ENCODE data around the gene TCF15. TPM values are rescaled to one million over a fixed set of nuclear protein-coding genes. Genes with fewer than 3 reads are reported as not detected.

The TCF15 gene
- total and polyA plus RNA-seq, 10 donors = 0.06 to 0.22 (median 0.21) TPM; not detected in 7

DNA sequence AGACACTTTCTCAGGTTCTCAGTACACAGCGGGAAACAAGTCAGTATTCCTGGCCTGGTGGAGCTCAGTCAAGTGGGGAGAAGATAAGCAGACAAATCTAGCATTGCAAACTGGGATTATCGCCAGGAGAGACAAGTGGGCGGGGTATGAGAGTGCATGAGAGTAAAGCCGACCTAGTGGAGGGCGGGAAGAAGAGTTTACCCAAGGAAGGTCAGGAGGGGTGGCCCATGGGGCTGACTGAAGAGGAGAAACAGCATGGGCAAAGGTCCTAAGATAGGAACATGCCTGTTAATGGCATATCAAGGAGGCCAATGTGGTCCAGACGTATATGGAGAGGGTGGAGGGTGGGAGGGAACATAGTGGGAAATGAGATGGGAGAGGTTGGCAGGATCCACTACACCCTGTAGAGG, 54.1 kb downstream of the TCF15 start:
- H3K4me3 ChIP-seq = no peak overlapping the region
- no peaks in the 10 kb centered on the region for H3K4me1 ChIP-seq
- no peaks in the 10 kb centered on the region for H3K36me3 ChIP-seq
- 58 to 68% (median 64%) methylated on average over 6 of the region's 6 CpGs for WGBS, 5 donors
- H3K27me3 ChIP-seq (replicated peaks in 1 of 7) = peaks cover 0 to 54% (median 5%) of the 10 kb centered on the region in 7 donors
- intact Hi-C loops (cut with DNase I; ENCODE audit: low total_unique reads) = no loop called here
- TF ChIP-seq POLR2AphosphoS5 (IDR thresholded peaks at IDR 0.05) (no peak), POLR2A (IDR thresholded peaks at IDR 0.05) (no peak)
- TF ChIP-seq, protein P1, sequence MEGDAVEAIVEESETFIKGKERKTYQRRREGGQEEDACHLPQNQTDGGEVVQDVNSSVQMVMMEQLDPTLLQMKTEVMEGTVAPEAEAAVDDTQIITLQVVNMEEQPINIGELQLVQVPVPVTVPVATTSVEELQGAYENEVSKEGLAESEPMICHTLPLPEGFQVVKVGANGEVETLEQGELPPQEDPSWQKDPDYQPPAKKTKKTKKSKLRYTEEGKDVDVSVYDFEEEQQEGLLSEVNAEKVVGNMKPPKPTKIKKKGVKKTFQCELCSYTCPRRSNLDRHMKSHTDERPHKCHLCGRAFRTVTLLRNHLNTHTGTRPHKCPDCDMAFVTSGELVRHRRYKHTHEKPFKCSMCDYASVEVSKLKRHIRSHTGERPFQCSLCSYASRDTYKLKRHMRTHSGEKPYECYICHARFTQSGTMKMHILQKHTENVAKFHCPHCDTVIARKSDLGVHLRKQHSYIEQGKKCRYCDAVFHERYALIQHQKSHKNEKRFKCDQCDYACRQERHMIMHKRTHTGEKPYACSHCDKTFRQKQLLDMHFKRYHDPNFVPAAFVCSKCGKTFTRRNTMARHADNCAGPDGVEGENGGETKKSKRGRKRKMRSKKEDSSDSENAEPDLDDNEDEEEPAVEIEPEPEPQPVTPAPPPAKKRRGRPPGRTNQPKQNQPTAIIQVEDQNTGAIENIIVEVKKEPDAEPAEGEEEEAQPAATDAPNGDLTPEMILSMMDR (IDR thresholded peaks at IDR 0.05 in 8 of 11, conservative IDR thresholded peaks at IDR 0.05 in 3 of 11) = no peak
- no peak for DNase-seq
- H3K9me3 ChIP-seq = no peaks in the 10 kb centered on the region
- no peak overlapping the region for H3K27ac ChIP-seq

Other genes starting within 250 kb of the TCF15 start
- 10 to 100 TPM in 4 of 7 donors, 1 to 10 TPM in 3; 8.3 to 25.7 (median 12.0) TPM for gene TRIB3, start 229.5 kb downstream of the TCF15 start, total RNA-seq
- gene TRIB3, start 229.5 kb downstream of the TCF15 start, polyA plus RNA-seq = 10 to 100 TPM in 2 of 3 donors, 1 to 10 TPM in 1; 5.7 to 11.7 (median 11.6) TPM
- 100 to 1,000 TPM in 4 of 7 donors, 10 to 100 TPM in 3; 90.2 to 124 (median 105) TPM for gene RBCK1, start 202.0 kb downstream of the TCF15 start, total RNA-seq
- gene RBCK1, start 202.0 kb downstream of the TCF15 start, polyA plus RNA-seq = 100 to 1,000 TPM in 1 of 3 donors, 10 to 100 TPM in 2; 78.6 to 152 (median 98.9) TPM
- gene TBC1D20, start 147.8 kb downstream of the TCF15 start, total RNA-seq = 10 to 100 TPM; 30.6 to 41.0 (median 34.8) TPM
- gene TBC1D20, start 147.8 kb downstream of the TCF15 start, polyA plus RNA-seq = 10 to 100 TPM in 2 of 3 donors, 1 to 10 TPM in 1; 9.2 to 15.1 (median 10.3) TPM
- 10 to 100 TPM; 80.2 to 92.9 (median 88.8) TPM for gene CSNK2A1, start 66.5 kb downstream of the TCF15 start, total RNA-seq
- gene CSNK2A1, start 66.5 kb downstream of the TCF15 start, polyA plus RNA-seq = 10 to 100 TPM; 16.4 to 25.6 (median 19.5) TPM
- 10 to 100 TPM; 10.6 to 31.3 (median 14.2) TPM for gene SRXN1, start 42.9 kb upstream of the TCF15 start, total RNA-seq
- gene SRXN1, start 42.9 kb upstream of the TCF15 start, polyA plus RNA-seq = 10 to 100 TPM in 1 of 3 donors, 1 to 10 TPM in 2; 4.5 to 11.2 (median 7.0) TPM
- under 1 TPM in 1 of 7 donors, not detected in 6; 0.09 TPM for gene SCRT2, start 65.5 kb upstream of the TCF15 start, total RNA-seq
- gene SCRT2, start 65.5 kb upstream of the TCF15 start, polyA plus RNA-seq = not detected
- gene SLC52A3, start 158.2 kb upstream of the TCF15 start, total RNA-seq = under 1 TPM in 4 of 7 donors, not detected in 3; 0.17 to 0.44 (median 0.27) TPM
- under 1 TPM; 0.03 to 0.08 (median 0.04) TPM for gene SLC52A3, start 158.2 kb upstream of the TCF15 start, polyA plus RNA-seq
- 10 to 100 TPM; 19.7 to 32.0 (median 25.7) TPM for gene FAM110A, start 223.4 kb upstream of the TCF15 start, total RNA-seq
- gene FAM110A, start 223.4 kb upstream of the TCF15 start, polyA plus RNA-seq = 10 to 100 TPM; 11.3 to 21.0 (median 12.5) TPM